ENCODE results near the gene AKAP4. TPM values are rescaled to one million over a fixed set of nuclear protein-coding genes. Genes with fewer than 3 reads are reported as not detected.
A peak's percentile ranks its signal among the peaks of the same experiment; 100 is the strongest.

The AKAP4 gene
- polyA plus RNA-seq, 1 donor from 2014 or later: not detected

- no peak overlapping the region for H3K27ac Mint-ChIP-seq
- H3K4me1 Mint-ChIP-seq: peaks cover 0 to 2% (median 0%) of the 10 kb centered on the region in 3 donors
- H3K4me3 Mint-ChIP-seq: no peak overlapping the region
- H3K9me3 Mint-ChIP-seq: peaks cover 0 to 2% (median 0%) of the 10 kb centered on the region in 3 donors
- H3K36me3 Mint-ChIP-seq: no peaks in the 10 kb centered on the region
- H3K27me3 Mint-ChIP-seq: no peaks in the 10 kb centered on the region
Observed at GRCh38 chrX:50158593-50158992, 42.2 kb downstream of the AKAP4 start.

DNA sequence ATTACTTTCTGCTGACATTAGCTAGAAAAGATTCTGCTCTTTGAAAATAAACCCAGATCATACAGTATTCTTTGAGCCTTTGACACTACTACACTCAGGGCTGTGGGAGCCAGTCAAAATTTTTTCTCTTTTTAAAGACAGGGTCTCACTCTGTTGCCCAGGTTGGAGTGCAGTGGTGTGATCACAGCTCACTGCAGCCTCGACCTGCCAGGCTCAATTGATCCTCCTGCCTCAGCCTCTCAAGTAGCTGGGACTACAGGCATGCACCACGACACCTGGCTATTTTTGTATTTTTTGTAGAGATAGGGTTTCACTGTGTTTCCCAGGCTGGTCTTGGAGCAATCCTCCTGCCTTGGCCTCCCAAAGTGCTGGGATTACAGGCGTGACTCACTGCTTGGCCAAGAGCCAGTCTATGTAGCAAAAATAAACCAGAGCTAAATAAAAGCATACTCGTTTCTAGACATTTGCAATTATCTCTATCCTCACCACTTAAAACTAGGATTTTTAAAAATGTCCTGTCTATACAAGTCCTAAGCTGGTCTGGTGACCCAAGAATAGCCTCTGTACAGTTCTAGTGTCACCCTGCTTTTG, 43.2 kb downstream of the AKAP4 start:
- H3K9me3 Mint-ChIP-seq: peaks cover 0 to 2% (median 0%) of the 10 kb centered on the region in 3 donors
- no peak overlapping the region for H3K27ac Mint-ChIP-seq
- H3K36me3 Mint-ChIP-seq: no peaks in the 10 kb centered on the region
- peaks cover 1% of the 10 kb centered on the region for H3K27me3 Mint-ChIP-seq
- H3K4me1 Mint-ChIP-seq: peaks cover 0 to 2% (median 0%) of the 10 kb centered on the region in 3 donors
- no peak overlapping the region for H3K4me3 Mint-ChIP-seq

DNA sequence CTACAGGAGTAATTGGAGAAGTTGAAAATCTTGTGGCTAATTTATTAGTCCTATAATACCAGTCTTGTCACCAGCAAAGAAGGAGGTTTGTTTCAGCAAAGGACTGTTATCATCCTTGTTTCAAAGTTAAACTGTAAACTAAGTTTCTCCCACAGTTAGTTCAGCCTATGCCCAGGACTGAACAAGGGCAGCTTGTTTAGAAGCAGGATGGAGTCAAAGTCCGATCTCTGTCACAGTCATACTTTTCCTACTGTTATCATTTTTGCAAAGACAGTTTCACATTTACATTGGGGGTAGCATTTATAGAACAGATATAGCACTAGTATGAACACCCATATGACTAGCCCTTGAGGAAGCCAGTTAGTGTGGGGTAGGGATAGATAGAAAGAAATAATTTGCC, 46.4 kb downstream of the AKAP4 start:
- Mint-ChIP-seq H3K27ac (peak overlapping the region in 1 of 3 donors; percentile 18), H3K27me3 (peaks cover 2% of the 10 kb centered on the region), H3K4me3 (no peak overlapping the region), H3K9me3 (peaks cover 0 to 2% (median 0%) of the 10 kb centered on the region in 3 donors), H3K36me3 (no peaks in the 10 kb centered on the region), H3K4me1 (peaks cover 0 to 2% (median 0%) of the 10 kb centered on the region in 3 donors)

DNA sequence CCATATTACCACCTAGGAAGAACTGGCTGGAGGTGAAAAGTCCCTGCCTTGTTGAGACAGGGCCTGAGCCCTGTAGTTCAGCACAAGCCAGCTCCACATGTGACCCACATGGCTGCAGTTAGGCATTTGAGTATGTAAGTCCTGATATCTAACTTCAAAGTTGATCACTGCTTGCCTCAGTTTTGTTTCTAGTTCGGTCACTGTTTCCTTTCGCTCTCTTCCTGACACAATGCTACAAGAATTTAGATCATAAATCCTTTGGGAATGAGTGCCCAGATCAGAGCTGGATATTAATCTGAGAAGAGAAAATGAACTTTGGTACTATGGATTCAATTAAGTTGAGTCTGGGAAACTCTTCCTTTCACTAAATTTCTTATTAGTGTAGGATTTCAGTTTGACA, 48.4 kb downstream of the AKAP4 start:
- Mint-ChIP-seq H3K9me3 (peaks cover 0 to 2% (median 0%) of the 10 kb centered on the region in 3 donors), H3K4me1 (peaks cover 0 to 2% (median 0%) of the 10 kb centered on the region in 3 donors), H3K27ac (no peak overlapping the region), H3K36me3 (no peaks in the 10 kb centered on the region), H3K4me3 (no peak overlapping the region), H3K27me3 (peaks cover 2% of the 10 kb centered on the region)

GRCh38 chrX:50147972-50148371, 52.8 kb downstream of the AKAP4 start:
- no peak overlapping the region for H3K27ac Mint-ChIP-seq
- H3K4me1 Mint-ChIP-seq: peaks cover 0 to 1% (median 0%) of the 10 kb centered on the region in 3 donors
- no peaks in the 10 kb centered on the region for H3K9me3 Mint-ChIP-seq
- peaks cover 2% of the 10 kb centered on the region for H3K27me3 Mint-ChIP-seq
- H3K36me3 Mint-ChIP-seq: no peaks in the 10 kb centered on the region
- H3K4me3 Mint-ChIP-seq: no peak overlapping the region

Other genes with a start within 250 kb of the AKAP4 start
- gene CCNB3, start 3.8 kb upstream of the AKAP4 start, polyA plus RNA-seq: 0.06 TPM

Data from IgD-negative memory B cell (primary cell).